SU-DHL-6 (cell line): ENCODE data around the gene LRRC26.

Experiments used
- H2AFZ ChIP-seq: fragments of 200-600 bp; sonication (generic); 2 replicates; pipeline ENCODE4 v1.6.1; 2014; ENCODE audit warnings: low read depth, mild to moderate bottlenecking, moderate library complexity, mixed read lengths, antibody characterized with exemption, low read length; ENCODE audit not compliant: severe bottlenecking
- H3F3A ChIP-seq: fragments of 200-600 bp; shearing (Covaris generic); 2 replicates; pipeline ENCODE4 v1.6.0; 2016; ENCODE audit warnings: antibody characterized with exemption, mild to moderate bottlenecking; ENCODE audit not compliant: insufficient read depth
- H3K27ac ChIP-seq: fragments of 200-600 bp; sonication (generic); 2 replicates; pipeline ENCODE4 v1.5.1; 2016; ENCODE audit warnings: low read depth, mild to moderate bottlenecking, low read length, moderate library complexity, mixed read lengths
- H3K27me3 ChIP-seq: fragments of 200-600 bp; sonication (generic), shearing (Covaris generic); 2 replicates; pipeline ENCODE4 v1.6.0; 2014; ENCODE audit warnings: mild to moderate bottlenecking, low read length
- H3K36me3 ChIP-seq: fragments of 200-600 bp; sonication (generic); 2 replicates; pipeline ENCODE4 v1.6.1; 2014; ENCODE audit warnings: mild to moderate bottlenecking, low read length, mixed read lengths
- H3K4me2 ChIP-seq: fragments of 300-600, 200-600 bp; shearing (Covaris generic), sonication (generic); 2 replicates; pipeline ENCODE4 v1.6.0; 2014; ENCODE audit warnings: low read length, low read depth, mild to moderate bottlenecking; ENCODE audit not compliant: poor library complexity, severe bottlenecking
- H3K4me3 ChIP-seq: fragments of 200-600 bp; sonication (generic); 2 replicates; pipeline ENCODE4 v1.5.1; 2014; ENCODE audit warnings: antibody characterized with exemption, low read length, mild to moderate bottlenecking, mixed read lengths; ENCODE audit not compliant: insufficient read depth, poor library complexity, severe bottlenecking
- H3K79me2 ChIP-seq: fragments of 200-600 bp; sonication (generic); 2 replicates; pipeline ENCODE4 v1.6.1; 2014; ENCODE audit warnings: mild to moderate bottlenecking, low read length, moderate library complexity; ENCODE audit not compliant: insufficient read depth
- H3K9ac ChIP-seq: fragments of 200-600 bp; sonication (generic); 2 replicates; pipeline ENCODE4 v1.7.0; 2014; ENCODE audit warnings: mild to moderate bottlenecking, low read length
- H3K9me2 ChIP-seq: fragments of 200-600 bp; sonication (generic); replicated peaks from 2 replicates; pipeline ENCODE4 v1.6.1; 2014; ENCODE audit warnings: low read length; ENCODE audit not compliant: insufficient read depth
- H3K9me3 ChIP-seq: fragments of 200-600 bp; sonication (generic); 2 replicates; pipeline ENCODE4 v1.6.1; 2014; ENCODE audit warnings: low read length, mixed read lengths; ENCODE audit not compliant: insufficient read depth
- H4K20me1 ChIP-seq: fragments of 200-600 bp; sonication (generic); 2 replicates; pipeline ENCODE4 v1.6.1; 2014; ENCODE audit warnings: low read depth, mild to moderate bottlenecking, antibody characterized with exemption, low read length, moderate library complexity, mixed read lengths
- CTCF ChIP-seq: fragments of 200-600 bp; sonication (generic); IDR thresholded peaks from one replicate; pipeline ENCODE4 v1.5.1; 2017; ENCODE audit warnings: antibody characterized with exemption, mild to moderate bottlenecking, low read length, moderate library complexity; ENCODE audit not compliant: insufficient read depth, poor library complexity, severe bottlenecking
- EZH2phosphoT487 ChIP-seq: fragments of 200-600 bp; sonication (generic), shearing (Covaris generic); conservative IDR thresholded peaks from 2 replicates; pipeline ENCODE4 v1.6.1; 2018; ENCODE audit warnings: mild to moderate bottlenecking, antibody characterized with exemption, low read length, moderate library complexity, mixed read lengths

Gene LRRC26

GRCh38 chr9:137150617-137151457 is 19.0 kb downstream of the LRRC26 start:
- H3K9ac ChIP-seq = no peak overlapping the region
- TF ChIP-seq EZH2phosphoT487 = no peak
- no peak for TF ChIP-seq CTCF
- H3K4me3 ChIP-seq = no peak overlapping the region
- peak overlapping the region; percentile 27 for H3K4me2 ChIP-seq
- H3K36me3 ChIP-seq = no peaks in the 10 kb centered on the region
- peaks cover 13% of the 10 kb centered on the region; the same call in 1 of the 2 replicates for H3F3A ChIP-seq
- no peaks in the 10 kb centered on the region for H4K20me1 ChIP-seq
- 0 out of 2 replicates have a peak overlapping the region, but pooled peaks have one; percentile 11 for H3K27ac ChIP-seq
- H3K9me3 ChIP-seq = no peaks in the 10 kb centered on the region
- no peak overlapping the region for H2AFZ ChIP-seq
- H3K79me2 ChIP-seq = no peaks in the 10 kb centered on the region
- no peaks in the 10 kb centered on the region for H3K27me3 ChIP-seq
- H3K9me2 ChIP-seq = no peaks in the 10 kb centered on the region

- Histone ChIP-seq H3K79me2 (no peaks in the 10 kb centered on the region), H3K36me3 (no peaks in the 10 kb centered on the region), H4K20me1 (no peaks in the 10 kb centered on the region), H3K27ac (0 out of 2 replicates have a peak overlapping the region, but pooled peaks have one; percentile 11), H3K9ac (no peak overlapping the region), H3F3A (peaks cover 13% of the 10 kb centered on the region; the same call in 1 of the 2 replicates), H3K9me2 (no peaks in the 10 kb centered on the region), H3K27me3 (no peaks in the 10 kb centered on the region), H3K4me2 (peak overlapping the region; percentile 27), H3K4me3 (no peak overlapping the region), H2AFZ (no peak overlapping the region), H3K9me3 (no peaks in the 10 kb centered on the region)
- TF ChIP-seq EZH2phosphoT487 (no peak), CTCF (no peak)
Observed at GRCh38 chr9:137149942-137150616, 19.8 kb downstream of the LRRC26 start.

- H3K4me2 ChIP-seq = no peak overlapping the region
- H4K20me1 ChIP-seq = no peaks in the 10 kb centered on the region
- no peak overlapping the region for H3K27ac ChIP-seq
Observed at GRCh38 chr9:137149363-137149762, 20.5 kb downstream of the LRRC26 start.

More at GRCh38 chr9:137149363-137149762, 20.5 kb downstream of the LRRC26 start:
- Histone ChIP-seq H3K36me3 (no peaks in the 10 kb centered on the region), H3K4me3 (no peak overlapping the region), H3F3A (peaks cover 13% of the 10 kb centered on the region; the same call in 1 of the 2 replicates), H3K9me2 (no peaks in the 10 kb centered on the region), H2AFZ (no peak overlapping the region), H3K9me3 (no peaks in the 10 kb centered on the region), H3K9ac (no peak overlapping the region), H3K79me2 (no peaks in the 10 kb centered on the region), H3K27me3 (no peaks in the 10 kb centered on the region)
- TF ChIP-seq EZH2phosphoT487 (no peak), CTCF (no peak)
